ENCODE measurements around the gene SHB.

GRCh38 chr9:37917801-37918664 is 151.0 kb downstream of the SHB start:
- no peak for TF ChIP-seq POLR2A (IDR thresholded peaks at IDR 0.05)
- no peak for TF ChIP-seq CTCF (IDR thresholded peaks at IDR 0.05)

Data from thyroid gland (tissue), 4 donors.